Transverse colon (tissue), 3 donors: Measurements from ENCODE around the gene TAF3.

Experiments used
- EP300 ChIP-seq: sonication (generic); formaldehyde crosslinking; IDR thresholded peaks from one replicate; pipeline ENCODE4 v1.6.1; 2017; ENCODE audit warnings: antibody characterized with exemption, low read depth
- TF ChIP-seq, protein P1 (sequence below), 5 experiments: fragments of 200-600 bp in 3 of 5; fragments of 450-650 bp in 2 of 5; sonication (generic) in 3 of 5; IDR thresholded peaks; 1 replicate in 2 of 5; 2 replicates in 3 of 5; pipeline ENCODE4 v1.5.1; 2016 to 2017; ENCODE audit warnings: antibody characterized with exemption in 5 of 5, inconsistent platforms in 3 of 5, mild to moderate bottlenecking in 2 of 5, moderate library complexity in 1 of 5

DNA sequence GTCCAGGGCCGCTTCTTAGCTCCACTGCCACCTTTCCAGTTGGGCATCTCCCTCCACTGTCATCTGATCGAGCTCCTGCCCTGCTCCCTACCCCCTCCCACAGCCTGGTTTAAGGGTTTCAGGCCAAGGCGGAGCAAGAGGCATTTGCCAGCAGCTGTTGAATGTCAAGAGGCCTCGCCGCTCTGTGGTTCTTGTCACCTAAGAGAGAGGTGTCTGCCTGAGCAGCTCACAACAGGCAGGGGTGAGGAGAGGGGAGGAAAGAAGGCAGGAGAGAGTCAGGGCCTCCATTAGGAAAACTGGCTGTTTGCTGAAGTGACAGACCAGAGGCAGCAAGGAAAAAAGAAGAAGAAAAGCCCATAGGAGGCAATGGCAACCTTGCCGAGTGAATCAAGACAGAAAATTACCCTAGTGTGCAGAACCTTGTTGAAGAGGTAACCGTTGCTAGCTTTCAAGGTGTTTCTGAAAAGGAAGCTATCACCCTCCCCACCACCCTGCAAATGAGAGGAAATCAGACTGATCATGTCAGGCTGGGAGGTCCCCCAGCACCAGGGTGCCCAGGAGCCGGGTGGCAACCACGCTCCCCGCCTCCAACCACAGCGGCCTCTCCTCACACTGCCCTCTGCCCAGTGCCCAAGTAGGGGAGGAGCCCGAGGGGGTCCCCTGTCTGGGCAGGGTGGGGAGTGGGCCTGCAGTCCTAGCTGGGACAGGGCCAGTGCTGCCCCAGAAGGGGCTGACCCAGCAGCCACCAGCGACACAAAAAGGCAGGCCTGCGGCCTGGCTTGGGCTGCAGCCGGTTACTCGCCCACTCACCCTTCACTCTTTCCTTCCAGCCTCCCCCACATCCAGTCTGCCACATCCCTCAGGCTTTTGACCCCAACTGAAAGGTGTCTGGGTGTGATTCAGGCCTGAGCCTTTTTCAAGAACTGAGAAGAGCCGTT lies 243.2 kb downstream of the TAF3 start:
- TF ChIP-seq, protein P1, sequence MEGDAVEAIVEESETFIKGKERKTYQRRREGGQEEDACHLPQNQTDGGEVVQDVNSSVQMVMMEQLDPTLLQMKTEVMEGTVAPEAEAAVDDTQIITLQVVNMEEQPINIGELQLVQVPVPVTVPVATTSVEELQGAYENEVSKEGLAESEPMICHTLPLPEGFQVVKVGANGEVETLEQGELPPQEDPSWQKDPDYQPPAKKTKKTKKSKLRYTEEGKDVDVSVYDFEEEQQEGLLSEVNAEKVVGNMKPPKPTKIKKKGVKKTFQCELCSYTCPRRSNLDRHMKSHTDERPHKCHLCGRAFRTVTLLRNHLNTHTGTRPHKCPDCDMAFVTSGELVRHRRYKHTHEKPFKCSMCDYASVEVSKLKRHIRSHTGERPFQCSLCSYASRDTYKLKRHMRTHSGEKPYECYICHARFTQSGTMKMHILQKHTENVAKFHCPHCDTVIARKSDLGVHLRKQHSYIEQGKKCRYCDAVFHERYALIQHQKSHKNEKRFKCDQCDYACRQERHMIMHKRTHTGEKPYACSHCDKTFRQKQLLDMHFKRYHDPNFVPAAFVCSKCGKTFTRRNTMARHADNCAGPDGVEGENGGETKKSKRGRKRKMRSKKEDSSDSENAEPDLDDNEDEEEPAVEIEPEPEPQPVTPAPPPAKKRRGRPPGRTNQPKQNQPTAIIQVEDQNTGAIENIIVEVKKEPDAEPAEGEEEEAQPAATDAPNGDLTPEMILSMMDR (IDR thresholded peaks at IDR 0.05) = no peak
- TF ChIP-seq EP300 = no peak
